Activated T-helper 17 cell treated with anti-CD3 and anti-CD28 coated beads, Interleukin-2, amount 50 U/mL, for 72 hours (primary cell): ENCODE data around the gene VPS37C. TPM values are rescaled to one million over a fixed set of nuclear protein-coding genes. Genes with fewer than 3 reads are reported as not detected.

Experiments used
- ATAC-seq: fragments of 150-1000 bp; cut with Tn5 transposase; replicated peaks from 2 replicates; pipeline ENCODE4 v1.10.0; 2021; ENCODE audit warnings: mild to moderate bottlenecking, moderate library complexity
- H3K27ac Mint-ChIP-seq: one replicate; pipeline ENCODE4 v1.8.0; 2022; ENCODE audit warnings: mixed read lengths
- H3K27me3 Mint-ChIP-seq: one replicate; pipeline ENCODE4 v1.8.0; 2022; ENCODE audit warnings: mixed read lengths
- H3K36me3 Mint-ChIP-seq: one replicate; pipeline ENCODE4 v1.8.0; 2022; ENCODE audit warnings: low read depth, mild to moderate bottlenecking, mixed read lengths
- H3K4me1 Mint-ChIP-seq: one replicate; pipeline ENCODE4 v1.8.0; 2022; ENCODE audit warnings: mixed read lengths
- H3K4me3 Mint-ChIP-seq: one replicate; pipeline ENCODE4 v1.8.0; 2022; ENCODE audit warnings: mild to moderate bottlenecking, mixed read lengths
- H3K9me3 Mint-ChIP-seq: one replicate; pipeline ENCODE4 v1.8.0; 2022; ENCODE audit warnings: mixed read lengths
- total RNA-seq, 2 donors: library from RNA; stranded (reverse); gene quantifications; one replicate each; pipeline ENCODE4 v1.2.3, GENCODE V29; 2022

VPS37C gene
- total RNA-seq, 2 donors from 2014 or later: 9.7 to 14.5 TPM

DNA sequence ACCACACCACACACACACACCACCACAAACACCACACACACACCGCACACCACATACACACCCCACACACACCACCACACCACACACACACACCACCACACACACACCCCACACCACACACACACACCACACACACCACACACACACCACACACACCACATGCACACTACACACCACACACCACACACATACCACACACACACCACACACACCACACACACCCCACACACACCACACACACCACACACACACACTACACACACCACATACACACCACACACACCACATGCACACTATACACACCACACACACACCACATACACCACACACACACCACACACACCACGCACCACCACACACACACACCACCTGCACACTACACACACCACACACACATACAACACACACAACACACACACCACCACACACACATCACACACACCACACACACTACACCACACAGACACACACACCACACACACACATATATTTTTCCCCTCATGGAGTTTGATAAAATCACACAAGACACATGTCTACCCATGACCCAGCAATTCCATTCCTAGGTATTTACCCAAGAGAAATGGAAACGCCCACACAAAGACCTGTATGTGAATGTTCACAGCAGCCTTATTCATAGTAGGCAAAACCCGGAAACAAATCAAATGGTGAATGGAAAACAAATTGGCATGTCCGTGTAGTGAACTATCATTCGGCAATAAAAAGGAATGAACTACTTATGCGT, 44.6 kb downstream of the VPS37C start:
- Mint-ChIP-seq H3K9me3 (peaks cover 6% of the 10 kb centered on the region), H3K36me3 (no peaks in the 10 kb centered on the region), H3K4me3 (no peak overlapping the region), H3K4me1 (peaks cover 57% of the 10 kb centered on the region), H3K27ac (peak overlapping the region; percentile 92), H3K27me3 (no peaks in the 10 kb centered on the region)
- ATAC-seq: peak; percentile 54

DNA sequence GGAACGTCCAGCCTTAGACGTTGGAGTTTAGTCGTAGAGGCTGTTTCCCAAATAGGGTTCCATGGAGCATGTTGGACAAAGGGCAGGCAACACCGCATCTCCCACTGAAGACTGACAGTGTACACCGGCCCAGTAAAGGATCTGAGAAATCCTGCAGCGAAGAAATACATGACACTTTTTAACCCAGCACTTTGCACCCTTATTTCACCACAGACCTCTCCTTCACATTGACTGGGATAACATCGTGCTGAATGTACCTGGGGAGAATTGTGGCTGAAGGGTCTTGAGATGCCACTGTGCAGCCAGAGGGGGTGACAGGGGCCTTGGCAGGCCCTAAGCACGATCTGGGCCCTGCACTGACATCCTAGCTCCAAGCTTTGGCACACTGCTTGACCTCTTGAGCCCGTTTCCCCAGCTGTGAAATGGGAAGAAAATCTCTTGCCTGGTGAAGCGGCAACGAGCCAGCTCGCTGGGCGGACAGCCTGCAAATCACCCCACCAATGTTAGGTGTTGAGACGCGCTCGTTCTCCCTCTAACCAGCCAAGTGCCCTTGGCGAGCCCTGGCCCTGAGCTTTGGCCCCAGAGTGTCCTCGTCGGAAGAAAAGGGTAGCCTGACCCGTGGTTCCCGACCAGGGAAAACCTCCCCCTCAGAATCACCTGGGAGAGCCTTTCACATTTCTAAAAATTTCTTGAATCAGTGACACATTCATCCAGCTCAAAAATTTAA, 45.6 kb downstream of the VPS37C start:
- Mint-ChIP-seq H3K27ac (peak overlapping the region; percentile 92), H3K9me3 (peaks cover 6% of the 10 kb centered on the region), H3K4me1 (peaks cover 63% of the 10 kb centered on the region), H3K4me3 (no peak overlapping the region), H3K36me3 (no peaks in the 10 kb centered on the region), H3K27me3 (no peaks in the 10 kb centered on the region)
- no peak for ATAC-seq

DNA sequence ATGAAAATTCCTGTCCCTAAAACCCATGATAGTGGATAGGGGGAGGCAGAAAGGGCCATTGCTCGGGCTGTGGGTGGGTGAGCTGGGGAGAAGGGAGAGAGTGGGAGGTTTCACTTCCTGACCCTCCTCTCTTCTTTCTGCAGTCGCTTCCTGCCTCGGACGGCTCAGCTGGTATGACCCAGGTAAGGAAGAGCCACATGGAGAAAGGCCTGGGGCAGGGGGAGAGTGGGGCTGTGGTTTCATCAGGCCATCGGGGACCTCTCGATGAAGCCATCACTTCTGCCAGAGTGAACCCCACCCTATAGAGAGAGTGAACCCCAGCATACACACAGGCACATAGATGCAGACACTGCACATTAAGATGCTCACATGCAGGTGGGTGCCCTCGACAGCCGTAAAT, 46.3 kb downstream of the VPS37C start:
- H3K4me3 Mint-ChIP-seq: no peak overlapping the region
- H3K4me1 Mint-ChIP-seq: peaks cover 67% of the 10 kb centered on the region
- no peaks in the 10 kb centered on the region for H3K27me3 Mint-ChIP-seq
- H3K36me3 Mint-ChIP-seq: no peaks in the 10 kb centered on the region
- peak overlapping the region; percentile 92 for H3K27ac Mint-ChIP-seq
- no peak for ATAC-seq
- H3K9me3 Mint-ChIP-seq: peaks cover 6% of the 10 kb centered on the region

DNA sequence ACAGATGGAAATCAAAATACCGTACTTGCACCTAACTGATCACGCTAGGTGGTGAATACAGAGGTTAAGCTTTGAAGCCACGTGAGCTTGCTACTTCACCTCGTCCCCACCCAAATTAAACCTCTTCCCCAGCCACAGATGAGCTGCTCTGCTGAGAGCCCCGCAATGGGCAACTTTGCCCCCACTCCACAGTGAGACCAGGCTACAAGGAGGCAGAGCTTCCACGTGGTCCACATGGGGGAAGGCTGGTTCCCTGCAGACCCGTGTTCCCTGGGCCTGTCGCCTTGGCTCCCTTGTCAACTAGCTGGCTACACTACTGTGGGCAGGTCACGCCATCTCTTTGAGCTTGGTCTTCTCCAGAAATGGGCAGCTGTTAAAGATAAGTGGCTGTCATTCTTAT, 48.0 kb downstream of the VPS37C start:
- peaks cover 6% of the 10 kb centered on the region for H3K9me3 Mint-ChIP-seq
- no peak overlapping the region for H3K27ac Mint-ChIP-seq
- H3K4me3 Mint-ChIP-seq: no peak overlapping the region
- H3K36me3 Mint-ChIP-seq: no peaks in the 10 kb centered on the region
- ATAC-seq: no peak
- peaks cover 67% of the 10 kb centered on the region for H3K4me1 Mint-ChIP-seq
- H3K27me3 Mint-ChIP-seq: no peaks in the 10 kb centered on the region

DNA sequence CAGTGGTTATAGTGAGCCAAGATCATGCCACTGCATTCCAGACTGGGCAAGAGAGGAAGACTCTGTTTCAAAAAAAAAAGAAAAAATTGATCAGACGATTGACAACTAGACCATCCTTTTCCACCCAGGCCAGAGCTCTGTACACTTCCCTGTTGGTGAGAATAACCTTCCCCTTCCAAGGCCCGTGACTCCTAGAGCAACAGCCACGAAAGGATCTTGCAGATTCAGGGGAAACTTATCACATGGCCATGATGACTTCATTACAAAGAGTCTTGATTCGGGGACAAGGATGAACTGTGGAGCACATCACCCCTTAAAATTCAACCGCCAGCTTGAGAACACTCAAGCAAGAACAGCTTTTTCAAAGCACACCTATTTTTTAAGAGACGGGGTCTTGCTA, 48.7 kb downstream of the VPS37C start:
- no peak for ATAC-seq

DNA sequence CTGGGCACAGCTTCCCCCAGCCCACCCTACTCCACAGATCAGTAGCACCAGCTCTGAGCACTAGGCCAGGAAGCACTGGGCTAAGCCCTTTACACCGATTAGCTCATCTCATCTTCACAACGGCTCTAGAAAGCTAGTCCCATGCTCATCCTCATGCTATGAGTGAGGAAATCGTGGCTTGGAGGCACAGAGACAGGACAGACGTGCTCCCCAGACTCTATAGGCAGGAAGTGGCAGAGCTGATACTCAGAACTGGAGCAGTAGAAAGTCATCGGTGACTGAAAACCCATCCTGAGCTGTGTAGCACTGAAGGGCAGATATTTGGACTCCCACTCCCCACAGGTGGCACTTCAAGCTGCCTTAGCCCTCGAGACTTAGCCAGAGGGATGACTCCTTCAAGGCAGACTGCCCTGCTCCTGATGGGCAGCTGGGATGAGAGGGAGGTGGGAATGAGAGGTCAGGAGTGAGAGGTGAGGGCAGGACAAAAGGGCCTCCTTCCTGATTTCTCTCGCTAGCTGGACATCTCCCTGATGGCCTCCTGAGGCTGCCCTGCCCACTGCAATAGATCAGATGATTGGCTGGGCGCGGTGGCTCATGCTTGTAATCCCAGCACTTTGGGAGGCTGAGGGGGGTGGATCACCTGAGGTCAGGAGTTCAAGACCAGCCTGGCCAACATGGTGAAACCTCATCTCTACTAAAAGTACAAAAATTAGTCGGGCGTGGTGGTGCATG, 49.3 kb downstream of the VPS37C start:
- peak; percentile 89 for ATAC-seq
- Mint-ChIP-seq H3K36me3 (no peaks in the 10 kb centered on the region), H3K27me3 (no peaks in the 10 kb centered on the region), H3K9me3 (peaks cover 5% of the 10 kb centered on the region), H3K27ac (no peak overlapping the region), H3K4me3 (no peak overlapping the region), H3K4me1 (peaks cover 77% of the 10 kb centered on the region)

More for the DNA sequence above, 48.7 kb downstream of the VPS37C start:
- Mint-ChIP-seq H3K36me3 (no peaks in the 10 kb centered on the region), H3K9me3 (peaks cover 6% of the 10 kb centered on the region), H3K27me3 (no peaks in the 10 kb centered on the region), H3K4me3 (no peak overlapping the region), H3K27ac (no peak overlapping the region), H3K4me1 (peaks cover 73% of the 10 kb centered on the region)

DNA sequence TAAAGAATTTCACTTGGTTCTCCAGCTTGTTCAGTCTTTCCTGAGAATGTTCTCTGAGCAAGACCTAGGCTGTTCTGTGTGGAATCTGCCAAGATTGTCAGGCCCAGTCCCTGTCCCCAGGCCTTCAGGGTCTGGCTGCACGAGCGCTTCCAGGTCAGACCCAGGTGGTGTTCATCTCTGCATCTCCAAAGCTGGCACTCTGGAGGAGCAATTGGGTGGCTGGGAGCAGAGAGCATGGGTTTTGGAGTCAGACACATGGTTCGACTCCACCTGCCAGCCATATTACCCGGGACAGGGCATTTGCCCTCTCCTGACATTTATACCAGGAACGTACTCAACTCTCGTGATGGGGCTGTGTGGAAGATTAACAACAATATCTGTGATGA, 50.2 kb downstream of the VPS37C start:
- Mint-ChIP-seq H3K27me3 (no peaks in the 10 kb centered on the region), H3K36me3 (no peaks in the 10 kb centered on the region), H3K27ac (no peak overlapping the region), H3K4me3 (no peak overlapping the region), H3K9me3 (no peaks in the 10 kb centered on the region), H3K4me1 (peaks cover 75% of the 10 kb centered on the region)
- ATAC-seq: no peak

DNA sequence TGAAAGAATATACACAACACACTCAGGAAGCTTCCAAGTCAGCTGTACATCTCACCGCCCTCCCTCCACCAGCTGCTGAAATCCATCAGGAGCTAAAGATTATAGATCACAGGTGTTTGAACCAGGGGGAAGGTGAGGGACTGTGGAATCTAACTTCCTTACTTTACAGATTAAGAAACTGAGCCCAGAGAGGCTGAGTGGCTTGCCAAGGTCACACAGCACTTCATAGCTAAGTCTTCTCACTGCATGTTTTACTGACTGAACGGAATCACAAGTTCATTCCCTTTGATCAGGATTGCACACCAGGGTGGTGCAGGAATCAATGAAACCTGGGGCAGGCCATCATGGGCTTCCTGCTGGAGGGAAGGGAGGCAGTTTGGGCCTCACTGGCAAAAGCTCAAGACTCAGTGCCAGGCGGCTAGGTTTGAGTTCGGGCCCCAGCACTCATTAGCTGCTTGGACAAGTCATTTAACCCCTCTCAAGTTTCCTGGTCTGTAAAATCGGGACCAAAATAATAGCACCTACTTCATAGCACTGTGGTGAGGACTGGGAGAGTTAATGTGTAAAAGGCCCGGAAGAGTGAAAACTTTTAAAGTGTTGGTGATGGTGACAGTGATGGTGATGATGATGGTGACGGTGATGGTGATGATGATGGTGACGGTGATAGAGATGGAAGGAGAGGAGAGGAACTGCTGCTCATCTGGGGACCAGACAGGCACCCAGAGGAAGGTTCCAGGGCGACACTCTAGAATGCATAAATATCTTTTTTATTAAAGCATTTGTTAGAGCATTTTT, 50.8 kb downstream of the VPS37C start:
- Mint-ChIP-seq H3K4me1 (peaks cover 74% of the 10 kb centered on the region), H3K4me3 (no peak overlapping the region), H3K27me3 (no peaks in the 10 kb centered on the region), H3K27ac (no peak overlapping the region), H3K9me3 (no peaks in the 10 kb centered on the region), H3K36me3 (no peaks in the 10 kb centered on the region)
- peak; percentile 25 for ATAC-seq

DNA sequence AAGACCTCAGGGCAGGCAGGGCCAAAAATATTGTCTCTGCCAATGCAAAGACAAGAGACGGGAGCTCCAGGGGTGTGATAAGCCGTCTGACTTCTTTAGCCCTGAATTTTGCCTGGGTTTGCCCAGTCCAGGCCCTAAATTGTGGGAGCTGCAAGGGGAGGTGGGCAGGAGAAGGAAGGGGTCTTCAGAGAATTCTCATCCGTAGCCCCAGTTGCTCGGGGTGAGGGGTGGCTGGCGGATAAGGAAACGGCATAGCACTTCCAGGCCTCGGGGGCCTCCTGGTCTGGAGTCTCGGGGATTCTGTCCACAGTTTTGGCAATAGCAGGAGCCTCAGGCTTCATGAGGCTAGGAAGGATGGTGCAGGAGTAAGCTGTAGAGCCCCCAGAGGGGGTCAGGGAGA, 51.6 kb downstream of the VPS37C start:
- ATAC-seq: no peak
- H3K4me1 Mint-ChIP-seq: peaks cover 67% of the 10 kb centered on the region
- H3K9me3 Mint-ChIP-seq: no peaks in the 10 kb centered on the region
- no peak overlapping the region for H3K4me3 Mint-ChIP-seq
- H3K36me3 Mint-ChIP-seq: no peaks in the 10 kb centered on the region
- H3K27me3 Mint-ChIP-seq: no peaks in the 10 kb centered on the region
- no peak overlapping the region for H3K27ac Mint-ChIP-seq

DNA sequence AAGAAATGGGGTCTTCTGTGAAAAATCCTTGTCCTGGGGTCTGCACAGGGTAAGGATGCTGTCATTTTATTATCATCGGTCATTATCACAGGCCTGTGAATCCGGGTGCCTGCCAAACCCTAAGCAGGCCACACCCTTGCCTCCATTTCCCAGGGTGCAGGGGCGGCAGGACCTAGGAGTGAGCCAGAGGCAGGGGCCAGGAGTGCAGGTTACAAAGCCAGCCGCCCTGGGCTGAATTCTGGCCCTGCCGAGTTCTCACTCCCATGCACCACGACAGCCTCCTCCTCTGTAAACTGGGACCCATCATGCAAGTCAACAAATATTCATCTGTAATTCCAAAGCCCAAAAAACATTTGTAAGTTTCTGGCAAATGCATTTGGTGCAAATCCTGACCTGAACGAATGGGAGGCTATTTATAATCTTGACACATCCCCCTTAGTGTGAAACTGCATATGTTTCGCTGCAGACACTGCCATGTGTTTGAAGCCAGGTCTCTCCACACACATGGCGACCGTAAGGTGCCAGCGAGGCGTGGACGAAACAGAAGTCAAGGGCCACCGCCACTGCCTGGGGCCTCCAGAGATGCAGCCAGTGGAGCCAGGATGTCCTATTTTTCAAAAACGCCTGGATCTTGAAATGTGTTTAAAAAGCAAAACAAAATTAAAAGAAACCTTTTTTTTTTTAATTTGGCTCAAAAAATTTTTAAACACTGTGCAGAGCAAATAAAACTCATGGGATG, 52.2 kb downstream of the VPS37C start:
- Mint-ChIP-seq H3K36me3 (no peaks in the 10 kb centered on the region), H3K27ac (no peak overlapping the region), H3K4me1 (peaks cover 63% of the 10 kb centered on the region), H3K4me3 (no peak overlapping the region), H3K27me3 (no peaks in the 10 kb centered on the region), H3K9me3 (no peaks in the 10 kb centered on the region)
- no peak for ATAC-seq

DNA sequence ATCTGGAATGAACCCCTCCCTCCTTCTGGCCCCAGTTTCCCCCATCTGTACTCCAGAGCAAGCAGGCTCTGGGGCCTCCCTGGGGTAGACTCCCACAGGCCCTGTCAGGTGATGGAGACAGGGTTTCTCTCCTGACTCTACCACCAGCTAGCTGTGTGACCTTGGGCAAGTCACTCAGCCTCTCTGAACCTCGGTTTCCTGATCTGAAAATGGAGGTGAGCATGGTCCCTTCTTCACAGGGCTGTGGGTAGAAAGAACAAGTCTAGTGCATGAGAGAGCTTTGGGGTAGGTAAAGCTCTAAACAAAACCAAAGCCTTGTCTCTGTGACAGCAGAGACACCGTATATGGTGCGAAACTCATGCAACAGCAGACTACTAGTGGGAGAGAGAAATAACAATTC, 53.3 kb downstream of the VPS37C start:
- H3K9me3 Mint-ChIP-seq: peaks cover 9% of the 10 kb centered on the region
- peak; percentile 3 for ATAC-seq
- H3K4me1 Mint-ChIP-seq: peaks cover 64% of the 10 kb centered on the region
- H3K36me3 Mint-ChIP-seq: no peaks in the 10 kb centered on the region
- H3K27me3 Mint-ChIP-seq: no peaks in the 10 kb centered on the region
- H3K27ac Mint-ChIP-seq: no peak overlapping the region
- H3K4me3 Mint-ChIP-seq: no peak overlapping the region

DNA sequence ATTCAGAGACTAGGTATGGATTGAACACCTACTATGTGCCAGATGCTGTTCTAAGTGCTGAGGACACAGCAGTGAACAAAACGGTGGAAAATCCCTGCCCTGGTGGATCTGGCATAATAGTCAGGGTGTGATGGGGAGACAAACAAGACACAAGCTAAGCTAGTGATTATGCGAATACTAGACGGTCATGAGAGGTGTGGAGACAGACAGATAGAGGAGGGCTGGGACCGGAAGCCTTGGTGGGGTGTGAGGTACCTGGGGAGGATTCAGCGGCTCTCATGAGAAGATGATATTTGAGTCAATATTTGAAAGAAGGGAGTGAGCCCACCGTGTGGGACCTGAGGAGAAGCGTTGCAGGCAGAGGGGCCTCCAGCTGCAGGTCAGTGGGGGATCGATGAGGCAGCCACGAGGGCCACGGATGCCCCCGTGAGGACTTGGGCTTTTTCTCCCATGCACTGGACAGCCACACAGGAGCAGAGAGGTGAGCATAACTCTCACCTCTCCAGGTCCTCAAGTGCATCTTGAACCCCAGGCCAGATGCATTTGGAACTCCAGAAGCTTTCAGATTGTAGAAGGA, 54.2 kb downstream of the VPS37C start:
- H3K27me3 Mint-ChIP-seq: no peaks in the 10 kb centered on the region
- no peaks in the 10 kb centered on the region for H3K36me3 Mint-ChIP-seq
- ATAC-seq: no peak
- no peak overlapping the region for H3K4me3 Mint-ChIP-seq
- peaks cover 9% of the 10 kb centered on the region for H3K9me3 Mint-ChIP-seq
- H3K27ac Mint-ChIP-seq: no peak overlapping the region
- H3K4me1 Mint-ChIP-seq: peaks cover 55% of the 10 kb centered on the region

DNA sequence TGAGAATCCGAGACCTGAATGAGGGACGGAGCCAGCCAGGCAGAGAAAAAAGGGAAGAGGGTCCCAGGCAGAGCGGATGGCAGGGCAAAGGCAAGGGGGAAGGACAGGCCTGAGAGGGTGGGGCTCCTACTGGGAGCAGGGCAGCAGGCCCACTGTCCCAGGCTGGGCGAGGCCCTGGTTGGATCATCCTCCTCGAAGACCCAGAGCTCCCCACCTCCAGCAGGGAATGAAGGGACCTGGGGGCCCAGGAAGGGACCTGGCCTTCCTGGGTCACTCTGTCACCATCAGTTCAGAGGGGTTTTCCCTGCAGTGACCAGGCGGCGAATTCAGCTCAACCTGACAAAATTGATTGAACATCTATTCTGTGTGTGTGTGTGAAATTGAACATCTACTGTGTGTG, 54.9 kb downstream of the VPS37C start:
- no peak for ATAC-seq
- Mint-ChIP-seq H3K27ac (no peak overlapping the region), H3K4me1 (peaks cover 49% of the 10 kb centered on the region), H3K9me3 (peaks cover 9% of the 10 kb centered on the region), H3K27me3 (no peaks in the 10 kb centered on the region), H3K4me3 (no peak overlapping the region), H3K36me3 (no peaks in the 10 kb centered on the region)
